SK-N-SH (cell line): ENCODE results near the gene TMCC3. TPM values are rescaled to one million over a fixed set of nuclear protein-coding genes. Genes with fewer than 3 reads are reported as not detected.

Experiments
- CTCF ChIA-PET: fragments of 300-600, 350-600 bp; formaldehyde crosslinking; extraction: SDS; loops from one replicate; lab custom pipeline; 2021; lab: Yijun Ruan, JAX
- POLR2A ChIA-PET: fragments of 350-600 bp; sonication (Branson Sonifier 250); formaldehyde crosslinking; extraction: SDS; loops from one replicate; lab custom pipeline; 2020; ENCODE audit warnings: antibody characterized with exemption, inconsistent platforms; lab: Yijun Ruan, JAX
- DNase-seq: peaks from one replicate; pipeline ENCODE4 v3.0.0; 2012
- H2AFZ ChIP-seq: fragments of 200-600 bp; sonication (generic); 2 replicates; pipeline ENCODE4 v1.8.1; 2016; ENCODE audit warnings: antibody characterized with exemption, mild to moderate bottlenecking, low read depth
- H3F3A ChIP-seq: fragments of 200-600 bp; sonication (generic); replicated peaks from 2 replicates; pipeline ENCODE3; 2016; ENCODE audit warnings: antibody characterized with exemption, mild to moderate bottlenecking; ENCODE audit not compliant: insufficient read depth
- H3K27ac ChIP-seq, 2 experiments: fragments of 200-500 bp in 1 of 2; fragments of 200-600 bp in 1 of 2; sonication (Bioruptor generic) in 1 of 2; sonication (generic), shearing (Covaris generic) in 1 of 2; 2 replicates each; pipeline versions ENCODE4 v1.5.1 to v1.6.1; 2014 to 2016; ENCODE audit warnings: low read depth in 2 of 2, inconsistent platforms in 1 of 2, low read length in 1 of 2, mild to moderate bottlenecking in 1 of 2, mixed read lengths in 1 of 2
- H3K27me3 ChIP-seq: fragments of 200-600 bp; sonication (generic), shearing (Covaris generic); 2 replicates; pipeline ENCODE4 v1.6.1; 2016; ENCODE audit warnings: mixed run types; ENCODE audit not compliant: insufficient read depth
- H3K36me3 ChIP-seq, 2 experiments: fragments of 200-500 bp in 1 of 2; fragments of 200-600 bp in 1 of 2; sonication (Bioruptor generic) in 1 of 2; sonication (generic) in 1 of 2; replicated peaks in 1 of 2; 2 replicates each; pipeline versions ENCODE3 to v1.5.1; 2014 to 2016; ENCODE audit warnings: low read length in 1 of 2, mild to moderate bottlenecking in 1 of 2; ENCODE audit not compliant: insufficient read depth in 2 of 2, control insufficient read depth in 1 of 2
- H3K4me1 ChIP-seq, 2 experiments: fragments of 200-500 bp in 1 of 2; fragments of 200-600 bp in 1 of 2; sonication (Bioruptor generic) in 1 of 2; sonication (generic), shearing (Covaris generic) in 1 of 2; 2 replicates each; pipeline versions ENCODE4 v1.5.1 to v1.6.1; 2014 to 2016; ENCODE audit warnings: low read depth in 1 of 2, low read length in 1 of 2, mixed run types in 1 of 2; ENCODE audit not compliant: insufficient read depth in 2 of 2, control insufficient read depth in 1 of 2
- H3K4me2 ChIP-seq: fragments of 200-600 bp; sonication (generic), shearing (Covaris generic); 2 replicates; pipeline ENCODE4 v1.6.1; 2017; ENCODE audit warnings: mixed run types
- H3K4me3 ChIP-seq, 2 experiments: fragments of 200-500 bp in 1 of 2; fragments of 200-600 bp in 1 of 2; sonication (Bioruptor generic) in 1 of 2; sonication (generic), shearing (Covaris generic) in 1 of 2; 2 replicates each; pipeline versions ENCODE4 v1.5.1 to v1.8.1; 2014 to 2016; ENCODE audit warnings: low read depth in 2 of 2, inconsistent platforms in 1 of 2, low read length in 1 of 2, mild to moderate bottlenecking in 1 of 2, mixed read lengths in 1 of 2, moderate library complexity in 1 of 2
- H3K79me2 ChIP-seq: fragments of 200-600 bp; sonication (generic); 2 replicates; pipeline ENCODE4 v1.8.1; 2017; ENCODE audit warnings: mild to moderate bottlenecking; ENCODE audit not compliant: insufficient read depth
- H3K9ac ChIP-seq: fragments of 200-600 bp; sonication (generic); 2 replicates; pipeline ENCODE4 v1.6.1; 2017; ENCODE audit warnings: mixed run types
- H3K9me2 ChIP-seq: fragments of 200-600 bp; sonication (generic); 2 replicates; pipeline ENCODE4 v1.6.1; 2017; ENCODE audit warnings: mixed run types
- H3K9me3 ChIP-seq: fragments of 200-600 bp; sonication (generic); 2 replicates; pipeline ENCODE4 v1.6.1; 2017; ENCODE audit warnings: mixed run types, mild to moderate bottlenecking, moderate library complexity
- H4K20me1 ChIP-seq: fragments of 200-600 bp; sonication (generic); 2 replicates; pipeline ENCODE4 v1.6.1; 2017; ENCODE audit warnings: mild to moderate bottlenecking, mixed run types; ENCODE audit not compliant: insufficient read depth
- EZH2phosphoT487 ChIP-seq: fragments of 200-600 bp; sonication (generic); IDR thresholded peaks from 2 replicates; pipeline ENCODE4 v1.6.1; 2017; ENCODE audit warnings: low read depth, mixed run types, mild to moderate bottlenecking, antibody characterized with exemption, moderate library complexity, borderline replicate concordance
- FOSL2 ChIP-seq: IDR thresholded peaks from 2 replicates; pipeline ENCODE4 v1.4.0; 2012; ENCODE audit warnings: low read depth, mild to moderate bottlenecking, moderate library complexity, borderline replicate concordance
- FOXJ3 ChIP-seq: sonication (generic); formaldehyde crosslinking; IDR thresholded peaks from 2 replicates; pipeline ENCODE4 v1.5.1; 2020; ENCODE audit warnings: mild to moderate bottlenecking, missing genetic modification reagents
- FOXM1 ChIP-seq: IDR thresholded peaks from 2 replicates; pipeline ENCODE4 v1.4.0; 2012; ENCODE audit warnings: low read depth, mild to moderate bottlenecking
- JUND ChIP-seq: IDR thresholded peaks from 2 replicates; pipeline ENCODE4 v1.4.0; 2012
- RXRA ChIP-seq: IDR thresholded peaks from 2 replicates; pipeline ENCODE4 v1.4.0; 2012; ENCODE audit warnings: low read depth, mild to moderate bottlenecking, borderline replicate concordance
- SIN3A ChIP-seq: IDR thresholded peaks from 2 replicates; pipeline ENCODE4 v1.6.1; 2012; ENCODE audit warnings: low read depth, mild to moderate bottlenecking, low read length, moderate library complexity, borderline replicate concordance
- WGBS: methylation state at CpG from one replicate; pipeline ENCODE4 v1.1.6; 2017; ENCODE audit warnings: low lambda C conversion rate; 5-methylcytosine and 5-hydroxymethylcytosine counted together
- polyA plus RNA-seq, 3 experiments: library from polyadenylated mRNA; depleted of rRNA; stranded (reverse); fragments of >200 nt; gene quantifications; 2 replicates each; pipeline ENCODE4 v1.2.3, GENCODE V29; 2012
- TF ChIP-seq, protein P1 (sequence below): IDR thresholded peaks from 2 replicates; pipeline ENCODE4; 2012
- TF ChIP-seq, protein P2 (sequence below): fragments of 150-350 bp; IDR thresholded peaks from 2 replicates; pipeline ENCODE4 v1.6.1; 2016; ENCODE audit warnings: mild to moderate bottlenecking, low read depth, low read length
- TF ChIP-seq, protein P3 (sequence below): IDR thresholded peaks from 2 replicates; pipeline ENCODE4 v1.4.0; 2012; ENCODE audit warnings: low read depth, borderline replicate concordance

TMCC3 gene
- polyA plus RNA-seq, 1 of the 3 experiments (the other 2 are of a cell fraction) = 0.53 TPM

DNA sequence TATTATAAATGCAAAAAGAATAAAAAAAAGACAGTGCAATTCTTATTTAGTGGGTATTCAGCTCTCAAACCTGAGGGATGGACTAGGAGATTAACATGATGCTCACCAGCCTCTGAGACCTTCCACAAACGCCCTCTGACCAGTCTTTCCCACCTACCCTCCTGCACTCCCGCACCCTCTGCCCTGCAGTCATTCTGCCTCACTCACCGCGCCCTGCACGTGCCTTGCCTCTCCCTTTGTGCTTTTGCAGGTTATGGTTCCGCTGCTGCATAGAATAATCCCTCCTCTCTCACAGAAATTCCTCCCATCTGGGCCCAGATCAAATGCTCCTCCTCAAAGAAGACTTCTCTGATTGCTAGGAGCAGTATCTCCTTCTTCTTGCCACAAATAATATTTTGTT lies 28.5 kb upstream of the TMCC3 start:
- 47% methylated on average over 6 of the region's 6 CpGs for WGBS
- H3K36me3 ChIP-seq = no peaks in the 10 kb centered on the region

DNA sequence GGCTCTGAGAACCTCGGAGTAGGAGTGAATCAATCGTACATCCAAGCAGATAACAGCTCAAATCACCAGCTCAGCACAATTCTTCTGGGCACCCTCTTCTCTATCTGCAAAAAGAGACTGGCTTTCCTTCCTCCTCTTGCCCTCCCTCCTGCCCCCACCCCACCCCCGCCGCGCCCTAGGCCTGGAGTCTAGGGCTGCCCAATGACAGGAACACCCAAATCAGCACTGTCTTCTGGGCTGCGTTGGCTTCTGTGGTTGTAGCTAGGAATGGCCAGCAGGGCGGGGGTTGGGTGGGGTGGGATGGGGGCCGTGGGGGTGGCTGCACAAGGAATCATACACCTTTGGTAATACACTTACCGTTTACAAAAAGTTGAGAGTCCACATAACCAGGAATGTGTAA lies 28.0 kb upstream of the TMCC3 start:
- H3K4me3 ChIP-seq = no peak overlapping the region
- H2AFZ ChIP-seq = no peak overlapping the region
- DNase-seq = no peak
- ChIA-PET CTCF (interaction anchor here (0.9 to 1.2 kb wide), 2 partner anchors 29 to 39 kb away, joined by 3 read pairs; partner anchors contain the start of gene TMCC3), POLR2A (no interaction called here)
- no peaks in the 10 kb centered on the region for H4K20me1 ChIP-seq
- no peaks in the 10 kb centered on the region for H3K9me2 ChIP-seq
- 51% methylated on average over 9 of the region's 9 CpGs for WGBS
- no peak overlapping the region for H3K4me2 ChIP-seq
- no peak for TF ChIP-seq JUND
- no peak for TF ChIP-seq RXRA
- no peaks in the 10 kb centered on the region for H3K27me3 ChIP-seq
- no peak overlapping the region for H3K9ac ChIP-seq
- H3K9me3 ChIP-seq = no peaks in the 10 kb centered on the region
- no peaks in the 10 kb centered on the region; a peak in 1 of 4 replicates for H3K4me1 ChIP-seq
- H3K27ac ChIP-seq = no peak overlapping the region
- no peaks in the 10 kb centered on the region for H3K36me3 ChIP-seq
- no peaks in the 10 kb centered on the region for H3F3A ChIP-seq
- no peaks in the 10 kb centered on the region for H3K79me2 ChIP-seq

More for the DNA sequence above, 28.5 kb upstream of the TMCC3 start:
- TF ChIP-seq FOXJ3 (CRISPR knock-in tag) = no peak
- no peak for TF ChIP-seq FOXM1
- TF ChIP-seq, protein P1, sequence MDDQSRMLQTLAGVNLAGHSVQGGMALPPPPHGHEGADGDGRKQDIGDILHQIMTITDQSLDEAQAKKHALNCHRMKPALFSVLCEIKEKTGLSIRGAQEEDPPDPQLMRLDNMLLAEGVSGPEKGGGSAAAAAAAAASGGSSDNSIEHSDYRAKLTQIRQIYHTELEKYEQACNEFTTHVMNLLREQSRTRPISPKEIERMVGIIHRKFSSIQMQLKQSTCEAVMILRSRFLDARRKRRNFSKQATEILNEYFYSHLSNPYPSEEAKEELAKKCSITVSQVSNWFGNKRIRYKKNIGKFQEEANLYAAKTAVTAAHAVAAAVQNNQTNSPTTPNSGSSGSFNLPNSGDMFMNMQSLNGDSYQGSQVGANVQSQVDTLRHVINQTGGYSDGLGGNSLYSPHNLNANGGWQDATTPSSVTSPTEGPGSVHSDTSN = no peak
- no peak for TF ChIP-seq FOSL2
- TF ChIP-seq EZH2phosphoT487 = no peak
- TF ChIP-seq, protein P2, sequence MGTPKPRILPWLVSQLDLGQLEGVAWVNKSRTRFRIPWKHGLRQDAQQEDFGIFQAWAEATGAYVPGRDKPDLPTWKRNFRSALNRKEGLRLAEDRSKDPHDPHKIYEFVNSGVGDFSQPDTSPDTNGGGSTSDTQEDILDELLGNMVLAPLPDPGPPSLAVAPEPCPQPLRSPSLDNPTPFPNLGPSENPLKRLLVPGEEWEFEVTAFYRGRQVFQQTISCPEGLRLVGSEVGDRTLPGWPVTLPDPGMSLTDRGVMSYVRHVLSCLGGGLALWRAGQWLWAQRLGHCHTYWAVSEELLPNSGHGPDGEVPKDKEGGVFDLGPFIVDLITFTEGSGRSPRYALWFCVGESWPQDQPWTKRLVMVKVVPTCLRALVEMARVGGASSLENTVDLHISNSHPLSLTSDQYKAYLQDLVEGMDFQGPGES = no peak
- Histone ChIP-seq H3K9ac (no peak overlapping the region), H3K4me2 (no peak overlapping the region), H4K20me1 (no peaks in the 10 kb centered on the region), H3K79me2 (no peaks in the 10 kb centered on the region), H2AFZ (no peak overlapping the region), H3F3A (no peaks in the 10 kb centered on the region), H3K27me3 (no peaks in the 10 kb centered on the region), H3K4me3 (no peak overlapping the region), H3K27ac (no peak overlapping the region), H3K9me2 (no peaks in the 10 kb centered on the region), H3K9me3 (no peaks in the 10 kb centered on the region), H3K4me1 (no peaks in the 10 kb centered on the region; a peak in 1 of 4 replicates)
- POLR2A ChIA-PET = no interaction called here
- CTCF ChIA-PET = interaction anchor here (1.2 kb wide), 2 partner anchors 8 to 38 kb away, joined by 3 read pairs; no protein-coding TSS in a partner anchor
- no peak for DNase-seq

DNA sequence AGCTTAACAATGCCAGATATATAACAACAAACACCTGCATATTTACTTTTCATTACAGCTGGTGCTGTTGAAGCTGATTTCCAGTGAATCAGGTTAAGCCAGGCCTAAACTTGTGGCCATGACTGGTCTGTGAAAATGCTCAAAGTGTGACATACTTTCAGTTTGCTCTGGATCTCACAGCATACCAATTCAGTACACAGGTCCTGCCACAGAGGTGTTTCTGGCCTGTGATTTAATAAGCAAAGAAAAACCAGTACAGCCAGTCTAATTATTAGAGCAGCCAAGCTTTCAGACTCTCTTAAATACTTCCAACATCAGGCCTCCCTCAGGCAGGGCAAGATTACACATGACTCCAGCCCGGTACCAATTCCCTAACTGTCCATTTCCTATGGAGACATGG lies 27.4 kb upstream of the TMCC3 start:
- H3K27me3 ChIP-seq = no peaks in the 10 kb centered on the region
- H2AFZ ChIP-seq = no peak overlapping the region
- POLR2A ChIA-PET = no interaction called here
- H4K20me1 ChIP-seq = no peaks in the 10 kb centered on the region
- no peaks in the 10 kb centered on the region for H3K36me3 ChIP-seq
- no peaks in the 10 kb centered on the region for H3K9me3 ChIP-seq
- TF ChIP-seq, protein P3, sequence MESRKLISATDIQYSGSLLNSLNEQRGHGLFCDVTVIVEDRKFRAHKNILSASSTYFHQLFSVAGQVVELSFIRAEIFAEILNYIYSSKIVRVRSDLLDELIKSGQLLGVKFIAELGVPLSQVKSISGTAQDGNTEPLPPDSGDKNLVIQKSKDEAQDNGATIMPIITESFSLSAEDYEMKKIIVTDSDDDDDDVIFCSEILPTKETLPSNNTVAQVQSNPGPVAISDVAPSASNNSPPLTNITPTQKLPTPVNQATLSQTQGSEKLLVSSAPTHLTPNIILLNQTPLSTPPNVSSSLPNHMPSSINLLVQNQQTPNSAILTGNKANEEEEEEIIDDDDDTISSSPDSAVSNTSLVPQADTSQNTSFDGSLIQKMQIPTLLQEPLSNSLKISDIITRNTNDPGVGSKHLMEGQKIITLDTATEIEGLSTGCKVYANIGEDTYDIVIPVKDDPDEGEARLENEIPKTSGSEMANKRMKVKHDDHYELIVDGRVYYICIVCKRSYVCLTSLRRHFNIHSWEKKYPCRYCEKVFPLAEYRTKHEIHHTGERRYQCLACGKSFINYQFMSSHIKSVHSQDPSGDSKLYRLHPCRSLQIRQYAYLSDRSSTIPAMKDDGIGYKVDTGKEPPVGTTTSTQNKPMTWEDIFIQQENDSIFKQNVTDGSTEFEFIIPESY = no peak
- no peak for TF ChIP-seq SIN3A
- CTCF ChIA-PET = interaction anchor here (0.7 to 0.9 kb wide), 2 partner anchors 28 to 529 kb away, joined by 3 read pairs; partner anchors contain the start of gene TMCC3
- H3K4me2 ChIP-seq = no peak overlapping the region
- no peak overlapping the region for H3K27ac ChIP-seq
- H3K9me2 ChIP-seq = no peaks in the 10 kb centered on the region
- no peaks in the 10 kb centered on the region for H3K79me2 ChIP-seq
- 69% methylated on average over 1 of the region's 1 CpG for WGBS
- no peaks in the 10 kb centered on the region for H3F3A ChIP-seq
- H3K4me3 ChIP-seq = no peak overlapping the region
- H3K9ac ChIP-seq = no peak overlapping the region
- H3K4me1 ChIP-seq = no peaks in the 10 kb centered on the region; a peak in 1 of 4 replicates
- no peak for DNase-seq
